Measurements from ENCODE around the gene AOPEP.

Gene AOPEP

DNA sequence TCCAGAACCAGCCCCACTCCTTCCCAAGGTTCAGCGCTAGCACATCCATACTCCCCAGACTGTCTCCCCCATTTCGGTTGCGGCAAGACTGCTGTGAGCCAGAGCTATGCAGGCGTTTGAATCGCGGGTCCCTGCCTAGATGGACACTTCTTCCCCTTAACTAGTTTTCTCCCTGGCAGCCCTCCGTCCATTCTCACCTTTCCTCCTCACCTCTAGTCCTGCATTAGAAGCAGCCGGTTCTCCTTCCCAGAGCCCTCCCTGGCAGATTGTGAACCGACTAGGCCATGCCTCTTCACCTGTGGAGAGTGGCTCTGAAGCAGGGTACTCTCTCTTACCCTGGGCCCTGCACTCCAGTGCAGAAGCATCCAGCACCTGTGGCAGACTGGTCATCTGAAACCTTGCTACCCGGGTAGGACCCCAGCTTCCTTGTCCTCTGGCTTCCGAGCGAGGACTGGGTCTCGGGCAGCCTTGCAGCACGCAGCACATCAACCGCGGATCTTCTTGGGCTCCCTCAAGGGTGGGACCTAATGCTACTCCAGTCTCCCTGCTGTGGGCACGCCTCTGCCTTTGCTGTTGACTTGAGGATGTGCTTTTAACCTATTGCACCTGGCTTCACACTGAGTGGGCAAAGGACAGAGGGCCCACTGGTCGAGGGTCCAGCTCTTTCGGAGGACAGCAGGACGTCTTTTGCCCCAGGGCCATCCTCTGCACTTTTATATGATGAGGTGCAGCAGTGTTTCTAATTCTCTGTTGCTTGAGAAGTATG is 183.6 kb downstream of the AOPEP start:
- TF ChIP-seq, protein P1, sequence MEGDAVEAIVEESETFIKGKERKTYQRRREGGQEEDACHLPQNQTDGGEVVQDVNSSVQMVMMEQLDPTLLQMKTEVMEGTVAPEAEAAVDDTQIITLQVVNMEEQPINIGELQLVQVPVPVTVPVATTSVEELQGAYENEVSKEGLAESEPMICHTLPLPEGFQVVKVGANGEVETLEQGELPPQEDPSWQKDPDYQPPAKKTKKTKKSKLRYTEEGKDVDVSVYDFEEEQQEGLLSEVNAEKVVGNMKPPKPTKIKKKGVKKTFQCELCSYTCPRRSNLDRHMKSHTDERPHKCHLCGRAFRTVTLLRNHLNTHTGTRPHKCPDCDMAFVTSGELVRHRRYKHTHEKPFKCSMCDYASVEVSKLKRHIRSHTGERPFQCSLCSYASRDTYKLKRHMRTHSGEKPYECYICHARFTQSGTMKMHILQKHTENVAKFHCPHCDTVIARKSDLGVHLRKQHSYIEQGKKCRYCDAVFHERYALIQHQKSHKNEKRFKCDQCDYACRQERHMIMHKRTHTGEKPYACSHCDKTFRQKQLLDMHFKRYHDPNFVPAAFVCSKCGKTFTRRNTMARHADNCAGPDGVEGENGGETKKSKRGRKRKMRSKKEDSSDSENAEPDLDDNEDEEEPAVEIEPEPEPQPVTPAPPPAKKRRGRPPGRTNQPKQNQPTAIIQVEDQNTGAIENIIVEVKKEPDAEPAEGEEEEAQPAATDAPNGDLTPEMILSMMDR (IDR thresholded peaks at IDR 0.05): no peak
- Histone ChIP-seq H3K27ac (no peak overlapping the region), H3K9me3 (ENCODE audit: control insufficient read depth, low read length) (no peaks in the 10 kb centered on the region), H3K4me3 (ENCODE audit: low read depth, low read length) (no peak overlapping the region), H3K4me1 (peaks cover 18% of the 10 kb centered on the region), H3K27me3 (ENCODE audit: control insufficient read depth, insufficient read depth, low read length) (no peaks in the 10 kb centered on the region), H3K36me3 (ENCODE audit: control insufficient read depth, insufficient read depth, low read length) (no peaks in the 10 kb centered on the region), H3K9ac (no peak overlapping the region), H2AFZ (no peak overlapping the region), H3K4me2 (ENCODE audit: low read length) (no peak overlapping the region), H3K79me2 (no peaks in the 10 kb centered on the region)

DNA sequence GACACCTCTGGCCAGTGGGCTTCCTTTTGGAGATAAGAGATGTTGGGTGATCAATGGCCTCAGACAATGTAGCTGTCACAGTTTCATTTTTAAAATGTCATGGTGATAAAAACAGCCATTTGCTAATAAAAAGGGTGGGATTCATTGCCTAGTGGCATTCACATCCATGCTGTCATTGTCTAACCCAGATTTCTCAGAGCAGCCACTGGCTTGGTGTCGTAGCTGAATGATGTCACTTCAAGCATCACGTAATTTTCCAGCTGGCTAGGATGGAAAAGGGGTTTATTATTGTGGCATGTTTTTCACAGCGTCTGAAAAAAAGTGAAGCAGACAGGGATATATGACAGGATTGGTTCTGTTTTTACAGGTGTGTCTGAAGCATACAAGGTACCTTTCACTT is 184.7 kb downstream of the AOPEP start:
- H2AFZ ChIP-seq: no peak overlapping the region
- H3K36me3 ChIP-seq (ENCODE audit: control insufficient read depth, insufficient read depth, low read length): no peaks in the 10 kb centered on the region
- H3K4me1 ChIP-seq: peaks cover 25% of the 10 kb centered on the region
- TF ChIP-seq, protein P1 (IDR thresholded peaks at IDR 0.05): no peak
- H3K4me2 ChIP-seq (ENCODE audit: low read length): no peak overlapping the region
- H3K27ac ChIP-seq: no peak overlapping the region
- no peaks in the 10 kb centered on the region for H3K27me3 ChIP-seq (ENCODE audit: control insufficient read depth, insufficient read depth, low read length)
- H3K4me3 ChIP-seq (ENCODE audit: low read depth, low read length): no peak overlapping the region
- H3K9ac ChIP-seq: no peak overlapping the region
- no peaks in the 10 kb centered on the region for H3K9me3 ChIP-seq (ENCODE audit: control insufficient read depth, low read length)
- no peaks in the 10 kb centered on the region for H3K79me2 ChIP-seq

DNA sequence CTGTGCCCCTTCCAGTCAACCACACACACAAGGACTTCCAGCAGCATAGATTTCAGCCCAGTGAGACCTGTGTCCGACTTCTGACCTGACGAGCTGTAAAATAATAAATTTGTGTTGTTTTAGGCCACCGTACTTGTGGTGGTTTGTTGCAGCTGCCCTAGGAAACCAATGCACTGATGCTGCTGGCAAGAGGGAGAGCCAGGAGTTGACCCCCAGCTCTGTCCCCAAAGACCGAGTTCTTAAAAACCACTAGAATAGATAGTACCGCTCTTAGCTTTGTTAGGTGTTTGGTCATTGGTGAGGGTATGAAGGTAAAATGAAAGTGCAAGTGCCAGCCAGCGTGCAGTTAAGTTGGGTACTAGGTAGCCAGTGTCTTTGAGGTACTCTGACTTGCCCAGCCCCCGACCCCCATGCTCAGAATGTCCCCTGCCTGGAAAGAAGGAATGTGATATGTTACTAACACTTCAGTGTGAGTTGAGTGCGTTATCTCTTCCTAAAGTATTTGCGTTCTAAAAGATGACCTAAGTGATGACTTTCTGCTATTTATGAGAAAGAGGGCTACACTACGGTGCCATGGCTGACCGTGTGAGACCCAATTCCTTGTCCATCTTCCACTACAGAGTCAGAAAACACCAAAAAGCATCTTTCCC is 185.6 kb downstream of the AOPEP start:
- Histone ChIP-seq H3K27me3 (ENCODE audit: control insufficient read depth, insufficient read depth, low read length) (no peaks in the 10 kb centered on the region), H3K4me2 (ENCODE audit: low read length) (no peak overlapping the region), H3K27ac (no peak overlapping the region), H3K79me2 (no peaks in the 10 kb centered on the region), H3K4me3 (ENCODE audit: low read depth, low read length) (no peak overlapping the region), H3K4me1 (peaks cover 29% of the 10 kb centered on the region), H2AFZ (no peak overlapping the region), H3K9ac (no peak overlapping the region), H3K36me3 (ENCODE audit: control insufficient read depth, insufficient read depth, low read length) (no peaks in the 10 kb centered on the region), H3K9me3 (ENCODE audit: control insufficient read depth, low read length) (no peaks in the 10 kb centered on the region)
- TF ChIP-seq, protein P1 (IDR thresholded peaks at IDR 0.05): no peak

DNA sequence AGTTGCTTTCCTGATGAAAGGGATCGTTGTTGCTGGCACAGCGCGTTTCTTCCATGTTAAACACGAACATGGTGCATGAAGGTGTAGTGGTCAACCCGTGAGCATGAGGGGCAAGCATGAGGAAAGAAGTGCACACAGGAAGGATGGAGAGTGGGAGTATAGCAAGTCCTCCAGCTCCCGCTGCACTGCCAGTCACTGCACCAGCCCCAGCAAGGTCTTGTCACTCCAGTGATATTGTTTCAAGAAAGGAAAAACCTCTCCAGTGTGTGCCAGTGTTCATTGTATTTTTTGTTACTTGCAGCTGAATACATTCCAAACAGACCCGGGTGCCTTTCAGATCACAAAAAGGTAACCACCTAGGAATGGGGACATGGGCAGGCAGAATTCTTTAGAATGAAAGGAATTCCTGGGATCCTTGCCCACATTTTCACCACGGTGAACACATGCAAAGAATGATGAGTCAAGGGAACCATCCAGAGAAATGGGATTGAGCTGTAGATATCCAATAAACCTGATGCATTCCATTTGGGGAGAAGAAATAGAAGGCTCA is 186.3 kb downstream of the AOPEP start:
- Histone ChIP-seq H3K9me3 (ENCODE audit: control insufficient read depth, low read length) (no peaks in the 10 kb centered on the region), H3K27me3 (ENCODE audit: control insufficient read depth, insufficient read depth, low read length) (no peaks in the 10 kb centered on the region), H3K4me2 (ENCODE audit: low read length) (no peak overlapping the region), H3K9ac (no peak overlapping the region), H3K79me2 (no peaks in the 10 kb centered on the region), H3K36me3 (ENCODE audit: control insufficient read depth, insufficient read depth, low read length) (no peaks in the 10 kb centered on the region), H2AFZ (no peak overlapping the region), H3K4me3 (ENCODE audit: low read depth, low read length) (no peak overlapping the region), H3K4me1 (peaks cover 33% of the 10 kb centered on the region), H3K27ac (no peak overlapping the region)
- TF ChIP-seq, protein P1 (IDR thresholded peaks at IDR 0.05): no peak
